ENCODE results near the gene CHRDL2.

- no peak for TF ChIP-seq POLR2AphosphoS5 (IDR thresholded peaks at IDR 0.05)
- TF ChIP-seq EP300 (IDR thresholded peaks at IDR 0.05; ENCODE audit: low read depth): no peak
- TF ChIP-seq, protein P1, sequence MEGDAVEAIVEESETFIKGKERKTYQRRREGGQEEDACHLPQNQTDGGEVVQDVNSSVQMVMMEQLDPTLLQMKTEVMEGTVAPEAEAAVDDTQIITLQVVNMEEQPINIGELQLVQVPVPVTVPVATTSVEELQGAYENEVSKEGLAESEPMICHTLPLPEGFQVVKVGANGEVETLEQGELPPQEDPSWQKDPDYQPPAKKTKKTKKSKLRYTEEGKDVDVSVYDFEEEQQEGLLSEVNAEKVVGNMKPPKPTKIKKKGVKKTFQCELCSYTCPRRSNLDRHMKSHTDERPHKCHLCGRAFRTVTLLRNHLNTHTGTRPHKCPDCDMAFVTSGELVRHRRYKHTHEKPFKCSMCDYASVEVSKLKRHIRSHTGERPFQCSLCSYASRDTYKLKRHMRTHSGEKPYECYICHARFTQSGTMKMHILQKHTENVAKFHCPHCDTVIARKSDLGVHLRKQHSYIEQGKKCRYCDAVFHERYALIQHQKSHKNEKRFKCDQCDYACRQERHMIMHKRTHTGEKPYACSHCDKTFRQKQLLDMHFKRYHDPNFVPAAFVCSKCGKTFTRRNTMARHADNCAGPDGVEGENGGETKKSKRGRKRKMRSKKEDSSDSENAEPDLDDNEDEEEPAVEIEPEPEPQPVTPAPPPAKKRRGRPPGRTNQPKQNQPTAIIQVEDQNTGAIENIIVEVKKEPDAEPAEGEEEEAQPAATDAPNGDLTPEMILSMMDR (IDR thresholded peaks at IDR 0.05): no peak
- TF ChIP-seq POLR2A (IDR thresholded peaks at IDR 0.05): no peak
Measured at GRCh38 chr11:74756571-74756970, 25.3 kb upstream of the CHRDL2 start.
